GM23248 (cell line): ENCODE data around the gene AQP12A. TPM values are rescaled to one million over a fixed set of nuclear protein-coding genes. Genes with fewer than 3 reads are reported as not detected.
"Not testable (repeated sequence)": the region's sequence is repeated elsewhere in the genome, so short reads cannot be mapped to it uniquely, and the experiment has no call there.

ENCODE experiments used
- DNase-seq: peaks from one replicate; pipeline ENCODE4 v3.0.0-alpha.2; 2015
- H2AFZ ChIP-seq: fragments of 200-600 bp; sonication (generic); 2 replicates; pipeline ENCODE4 v1.6.1; 2016; ENCODE audit warnings: antibody characterized with exemption
- H3F3A ChIP-seq: fragments of 200-600 bp; sonication (generic); 2 replicates; pipeline ENCODE4 v1.6.1; 2016; ENCODE audit warnings: mild to moderate bottlenecking, antibody characterized with exemption, mixed run types; ENCODE audit not compliant: insufficient read depth
- H3K27ac ChIP-seq: fragments of 200-600 bp; sonication (generic); 2 replicates; pipeline ENCODE4 v1.5.1; 2016; ENCODE audit warnings: mild to moderate bottlenecking
- H3K27me3 ChIP-seq: fragments of 200-600 bp; sonication (generic); replicated peaks from 2 replicates; pipeline ENCODE4 v1.6.1; 2016; ENCODE audit warnings: mild to moderate bottlenecking; ENCODE audit not compliant: insufficient read depth
- H3K36me3 ChIP-seq: fragments of 200-600 bp; sonication (generic); 2 replicates; pipeline ENCODE4 v1.6.1; 2016; ENCODE audit warnings: low read depth, mild to moderate bottlenecking
- H3K4me1 ChIP-seq: fragments of 200-600 bp; sonication (generic); 2 replicates; pipeline ENCODE4 v1.6.1; 2016; ENCODE audit warnings: mild to moderate bottlenecking; ENCODE audit not compliant: insufficient read depth
- H3K4me2 ChIP-seq: fragments of 200-600 bp; sonication (generic); one replicate; pipeline ENCODE4 v1.6.1; 2016; ENCODE audit warnings: mild to moderate bottlenecking; ENCODE audit not compliant: unreplicated experiment
- H3K4me3 ChIP-seq: fragments of 200-600 bp; sonication (generic); 2 replicates; pipeline ENCODE4 v1.5.1; 2016; ENCODE audit warnings: mild to moderate bottlenecking
- H3K79me2 ChIP-seq: fragments of 200-600 bp; sonication (generic); 2 replicates; pipeline ENCODE4 v1.6.1; 2016; ENCODE audit warnings: mild to moderate bottlenecking; ENCODE audit not compliant: insufficient read depth
- H3K9ac ChIP-seq: fragments of 200-600 bp; sonication (generic); 2 replicates; pipeline ENCODE4 v1.6.1; 2016; ENCODE audit warnings: mild to moderate bottlenecking
- H3K9me2 ChIP-seq: fragments of 200-600 bp; sonication (generic); 2 replicates; pipeline ENCODE4 v1.6.1; 2016; ENCODE audit warnings: mixed run types, mild to moderate bottlenecking, moderate library complexity; ENCODE audit not compliant: insufficient read depth
- H3K9me3 ChIP-seq: fragments of 200-600 bp; sonication (generic); one replicate; pipeline ENCODE4 v1.6.1; 2017; ENCODE audit warnings: low read depth
- H4K20me1 ChIP-seq: fragments of 200-600 bp; sonication (generic); 2 replicates; pipeline ENCODE4 v1.6.0; 2016; ENCODE audit not compliant: insufficient read depth
- EZH2 ChIP-seq: fragments of 200-600 bp; sonication (generic); IDR thresholded peaks from 2 replicates; pipeline ENCODE4 v1.6.1; 2018; ENCODE audit warnings: antibody characterized with exemption, mild to moderate bottlenecking; ENCODE audit not compliant: insufficient read depth, poor library complexity, severe bottlenecking
- EZH2phosphoT487 ChIP-seq: fragments of 200-600 bp; sonication (generic); IDR thresholded peaks from 2 replicates; pipeline ENCODE4 v1.6.1; 2018; ENCODE audit warnings: antibody characterized with exemption, moderate library complexity, mild to moderate bottlenecking, low read depth; ENCODE audit not compliant: insufficient read depth
- WGBS, 2 experiments: methylation state at CpG; one replicate each; pipeline ENCODE4 v1.1.6; 2015 to 2017; ENCODE audit warnings: low lambda C conversion rate in 2 of 2, low coverage in 1 of 2; ENCODE audit errors: missing lambda C conversion rate in 2 of 2; 5-methylcytosine and 5-hydroxymethylcytosine counted together
- in situ Hi-C: fragments of 300-500 bp; cut with MboI; formaldehyde crosslinking; loops from 2 replicates; pipeline ENCODE4 v1.15.0; 2020
- polyA plus RNA-seq: library from polyadenylated mRNA; unstranded; fragments of >200 nt; fragmentation: Nextera tagmentation; extraction: Ambion mirVana; gene quantifications from 2 replicates; pipeline ENCODE4 v1.2.1, GENCODE V29; 2016
- total RNA-seq: library from RNA; depleted of rRNA; stranded (reverse); fragments of >200 nt; shearing (Covaris generic); gene quantifications from 2 replicates; pipeline ENCODE4 v1.2.3, GENCODE V29; 2014; rRNA removed

AQP12A gene, protein sequence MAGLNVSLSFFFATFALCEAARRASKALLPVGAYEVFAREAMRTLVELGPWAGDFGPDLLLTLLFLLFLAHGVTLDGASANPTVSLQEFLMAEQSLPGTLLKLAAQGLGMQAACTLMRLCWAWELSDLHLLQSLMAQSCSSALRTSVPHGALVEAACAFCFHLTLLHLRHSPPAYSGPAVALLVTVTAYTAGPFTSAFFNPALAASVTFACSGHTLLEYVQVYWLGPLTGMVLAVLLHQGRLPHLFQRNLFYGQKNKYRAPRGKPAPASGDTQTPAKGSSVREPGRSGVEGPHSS
- total RNA-seq, result not detected in 2 replicates
- polyA plus RNA-seq, result not detected in 2 replicates

DNA sequence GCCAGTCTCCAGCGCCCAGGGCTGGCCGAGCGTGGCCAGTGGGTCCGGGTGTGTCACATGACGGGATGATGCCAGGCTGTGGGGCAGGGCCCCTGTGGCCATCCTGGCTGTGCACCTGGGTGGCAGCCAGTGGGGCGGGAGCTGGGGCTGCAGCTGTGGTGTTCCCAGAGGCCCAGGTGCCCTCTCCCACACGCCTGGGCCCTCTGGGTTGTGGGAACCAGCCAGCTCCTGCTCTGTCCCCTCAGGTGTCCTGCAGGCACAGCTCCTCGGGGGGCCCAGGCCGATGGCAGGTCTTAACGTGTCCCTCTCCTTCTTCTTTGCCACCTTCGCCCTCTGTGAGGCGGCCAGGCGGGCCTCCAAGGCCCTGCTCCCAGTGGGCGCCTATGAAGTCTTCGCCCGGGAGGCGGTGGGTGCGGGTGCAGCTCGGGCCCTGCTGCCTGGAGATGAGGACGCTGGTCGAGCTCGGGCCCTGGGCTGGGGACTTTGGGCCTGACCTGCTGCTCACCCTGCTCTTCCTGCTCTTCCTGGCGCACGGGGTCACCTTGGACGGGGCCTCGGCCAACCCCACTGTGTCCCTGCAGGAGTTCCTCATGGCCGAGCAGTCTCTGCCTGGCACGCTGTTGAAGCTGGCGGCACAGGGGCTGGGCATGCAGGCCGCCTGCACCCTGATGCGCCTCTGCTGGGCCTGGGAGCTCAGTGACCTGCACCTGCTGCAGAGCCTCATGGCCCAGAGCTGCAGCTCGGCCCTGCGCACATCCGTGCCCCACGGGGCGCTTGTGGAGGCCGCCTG lies at the start of gene AQP12A:
Gene AQP12A (plus strand): TSS at position 236 of the 790 bp plus-strand sequence. CDS start 48 bp downstream, at position 284.
- H3F3A ChIP-seq, H3K9ac ChIP-seq, H3K79me2 ChIP-seq, H3K9me3 ChIP-seq, H4K20me1 ChIP-seq, H2AFZ ChIP-seq, H3K4me1 ChIP-seq, H3K9me2 ChIP-seq, H3K36me3 ChIP-seq, DNase-seq, H3K4me3 ChIP-seq, H3K4me2 ChIP-seq, in situ Hi-C loops, H3K27me3 ChIP-seq, H3K27ac ChIP-seq: not testable (repeated sequence)
- WGBS, 2 experiments, result 74 to 85% methylated on average over 4 to 19 of the region's 37 CpGs

GRCh38 chr2:240642061-240642805 lies 49.4 kb upstream of the AQP12A start:
- Histone ChIP-seq H3K4me2 (no peak overlapping the region), H3K9me3 (no peaks in the 10 kb centered on the region), H2AFZ (no peak overlapping the region), H3K4me1 (no peaks in the 10 kb centered on the region), H3K27me3 (peaks cover 14% of the 10 kb centered on the region), H3K4me3 (no peak overlapping the region), H3K79me2 (no peaks in the 10 kb centered on the region), H3K27ac (no peak overlapping the region), H3K36me3 (no peaks in the 10 kb centered on the region), H3K9ac (no peak overlapping the region), H4K20me1 (no peaks in the 10 kb centered on the region), H3F3A (no peaks in the 10 kb centered on the region), H3K9me2 (no peaks in the 10 kb centered on the region)
- in situ Hi-C loops, result no loop called here
- 68 to 79% methylated on average over 28 to 33 of the region's 36 CpGs for WGBS, 2 experiments
- no peak for DNase-seq
- TF ChIP-seq EZH2phosphoT487 (no peak), EZH2 (no peak)

- H3K9me2 ChIP-seq, result no peaks in the 10 kb centered on the region
- H2AFZ ChIP-seq, result no peak overlapping the region
- no peaks in the 10 kb centered on the region for H3K36me3 ChIP-seq
- in situ Hi-C loops, result no loop called here
- no peaks in the 10 kb centered on the region for H3K9me3 ChIP-seq
- H3K4me3 ChIP-seq, result no peak overlapping the region
- no peaks in the 10 kb centered on the region for H4K20me1 ChIP-seq
- peaks cover 14% of the 10 kb centered on the region for H3K27me3 ChIP-seq
- no peaks in the 10 kb centered on the region for H3F3A ChIP-seq
- DNase-seq, result no peak
- no peak overlapping the region for H3K27ac ChIP-seq
- H3K4me1 ChIP-seq, result no peaks in the 10 kb centered on the region
- H3K4me2 ChIP-seq, result no peak overlapping the region
- no peaks in the 10 kb centered on the region for H3K79me2 ChIP-seq
- no peak overlapping the region for H3K9ac ChIP-seq
- TF ChIP-seq EZH2 (no peak), EZH2phosphoT487 (no peak)
- 78 to 80% methylated on average over 11 of the region's 11 CpGs for WGBS, 2 experiments
These were observed 48.9 kb upstream of the AQP12A start for GRCh38 chr2:240642806-240643092.

DNA sequence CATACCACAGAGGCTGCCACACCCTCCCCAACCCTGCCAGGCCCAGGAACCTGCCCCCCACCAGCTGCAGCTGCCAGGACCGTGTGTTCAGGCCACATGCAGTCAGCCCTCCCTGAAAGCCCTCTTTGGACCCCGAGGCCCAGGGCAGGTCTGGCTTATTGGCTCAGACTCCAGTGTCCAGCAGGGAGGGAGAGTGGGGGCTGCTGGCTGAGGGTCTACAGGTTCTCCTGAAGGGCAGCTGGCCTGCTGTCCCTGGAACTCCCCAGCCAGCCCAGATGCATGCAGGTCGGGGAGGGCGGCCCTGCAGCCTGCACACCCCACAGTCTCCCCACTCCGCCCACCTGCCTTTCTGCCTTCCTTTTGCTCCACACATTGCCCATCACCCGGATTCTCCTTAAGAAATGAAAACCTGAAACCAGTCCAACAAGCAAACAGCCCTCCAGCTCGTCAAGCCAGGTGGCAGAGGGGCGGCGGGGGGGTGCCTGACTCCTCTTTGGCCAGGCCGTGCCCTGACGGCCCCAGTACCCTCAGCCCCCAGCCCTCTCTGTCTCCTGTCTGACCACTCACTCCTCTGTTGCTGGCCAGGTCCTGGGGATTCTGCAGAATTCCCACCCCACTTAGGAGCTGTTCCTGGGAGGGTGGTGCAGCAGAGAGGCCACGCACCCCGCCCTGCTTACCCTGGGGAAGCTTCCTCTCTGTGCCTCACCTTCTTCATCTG lies 48.4 kb upstream of the AQP12A start:
- no peaks in the 10 kb centered on the region for H3K9me2 ChIP-seq
- no peak for TF ChIP-seq EZH2
- no peak for TF ChIP-seq EZH2phosphoT487
- DNase-seq, result no peak
- H3K9me3 ChIP-seq, result no peaks in the 10 kb centered on the region
- WGBS, 2 experiments, result 29 to 31% methylated on average over 12 to 13 of the region's 13 CpGs
- H3K9ac ChIP-seq, result no peak overlapping the region
- peaks cover 14% of the 10 kb centered on the region for H3K27me3 ChIP-seq
- in situ Hi-C loops, result no loop called here
- no peak overlapping the region for H3K4me2 ChIP-seq
- no peaks in the 10 kb centered on the region for H3K79me2 ChIP-seq
- H3K27ac ChIP-seq, result no peak overlapping the region
- H3K36me3 ChIP-seq, result no peaks in the 10 kb centered on the region
- H3F3A ChIP-seq, result no peaks in the 10 kb centered on the region
- H3K4me1 ChIP-seq, result no peaks in the 10 kb centered on the region
- H2AFZ ChIP-seq, result no peak overlapping the region
- no peaks in the 10 kb centered on the region for H4K20me1 ChIP-seq
- no peak overlapping the region for H3K4me3 ChIP-seq
